Activated naive CD4-positive, alpha-beta T cell treated with anti-CD3 and anti-CD28 coated beads, Interleukin-2, amount 10 ng/mL, durations not matched to agents 7 days and 5 days (primary cell): Measurements from ENCODE around the gene ITGB8.
A peak's percentile ranks its signal among the peaks of the same experiment; 100 is the strongest.

Experiments used
- CTCF ChIA-PET: fragments of 350-600 bp; sonication (Branson Sonifier 250); formaldehyde crosslinking; loops from one replicate; lab custom pipeline; 2021; ENCODE audit warnings: antibody characterized with exemption; lab: Charles Lee
- DNase-seq: peaks from one replicate; pipeline ENCODE4 v3.0.0-alpha.2; 2020
- H3K27ac Mint-ChIP-seq: one replicate; pipeline ENCODE4 v1.8.0; 2021; ENCODE audit warnings: mild to moderate bottlenecking, moderate library complexity, mixed read lengths
- H3K27me3 Mint-ChIP-seq: one replicate; pipeline ENCODE4 v1.8.0; 2021; ENCODE audit warnings: mild to moderate bottlenecking, mixed read lengths
- H3K36me3 Mint-ChIP-seq: one replicate; pipeline ENCODE4 v1.8.0; 2021; ENCODE audit warnings: mixed read lengths
- H3K4me1 Mint-ChIP-seq: one replicate; pipeline ENCODE4 v1.8.0; 2021; ENCODE audit warnings: mixed read lengths
- H3K4me3 Mint-ChIP-seq: one replicate; pipeline ENCODE4 v1.8.0; 2021; ENCODE audit warnings: mild to moderate bottlenecking, moderate library complexity, mixed read lengths
- H3K9me3 Mint-ChIP-seq: one replicate; pipeline ENCODE4 v1.8.0; 2021; ENCODE audit warnings: mixed read lengths

ITGB8 gene

GRCh38 chr7:20424500-20424899 lies 93.8 kb downstream of the ITGB8 start:
- no peak overlapping the region for H3K4me3 Mint-ChIP-seq
- no peak overlapping the region for H3K27ac Mint-ChIP-seq
- H3K9me3 Mint-ChIP-seq: no peaks in the 10 kb centered on the region
- CTCF ChIA-PET: no interaction called here
- no peak for DNase-seq
- no peaks in the 10 kb centered on the region for H3K27me3 Mint-ChIP-seq
- H3K4me1 Mint-ChIP-seq: no peaks in the 10 kb centered on the region
- no peaks in the 10 kb centered on the region for H3K36me3 Mint-ChIP-seq

GRCh38 chr7:20430664-20431063 lies 100.0 kb downstream of the ITGB8 start:
- CTCF ChIA-PET: no interaction called here
- Mint-ChIP-seq H3K36me3 (no peaks in the 10 kb centered on the region), H3K27ac (no peak overlapping the region)

DNA sequence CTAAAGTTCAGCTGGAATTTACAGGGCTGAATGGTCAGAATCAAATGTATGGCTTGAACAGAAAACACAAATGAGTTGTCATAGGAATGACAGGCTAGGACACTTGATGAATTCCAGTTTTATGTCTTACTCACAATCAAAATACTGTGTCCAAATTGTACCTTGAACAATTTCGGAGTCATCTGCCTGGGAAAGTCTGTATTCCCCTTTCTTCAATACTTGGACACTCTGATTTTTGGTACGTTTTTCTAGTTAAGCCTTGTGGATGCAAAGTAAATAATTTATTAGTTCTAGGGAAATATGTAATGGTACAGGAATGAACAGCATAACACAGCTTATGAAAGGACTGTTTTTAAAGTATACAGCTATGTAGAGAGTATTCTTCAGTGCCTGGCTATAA lies 100.4 kb downstream of the ITGB8 start:
- H3K27me3 Mint-ChIP-seq: no peaks in the 10 kb centered on the region
- no peaks in the 10 kb centered on the region for H3K36me3 Mint-ChIP-seq
- no peak overlapping the region for H3K4me3 Mint-ChIP-seq
- H3K4me1 Mint-ChIP-seq: no peaks in the 10 kb centered on the region
- CTCF ChIA-PET: no interaction called here
- no peak for DNase-seq
- no peak overlapping the region for H3K27ac Mint-ChIP-seq
- no peaks in the 10 kb centered on the region for H3K9me3 Mint-ChIP-seq

More at GRCh38 chr7:20430664-20431063, 100.0 kb downstream of the ITGB8 start:
- H3K9me3 Mint-ChIP-seq: no peaks in the 10 kb centered on the region
- DNase-seq: no peak
- no peaks in the 10 kb centered on the region for H3K27me3 Mint-ChIP-seq
- no peaks in the 10 kb centered on the region for H3K4me1 Mint-ChIP-seq
- H3K4me3 Mint-ChIP-seq: no peak overlapping the region

DNA sequence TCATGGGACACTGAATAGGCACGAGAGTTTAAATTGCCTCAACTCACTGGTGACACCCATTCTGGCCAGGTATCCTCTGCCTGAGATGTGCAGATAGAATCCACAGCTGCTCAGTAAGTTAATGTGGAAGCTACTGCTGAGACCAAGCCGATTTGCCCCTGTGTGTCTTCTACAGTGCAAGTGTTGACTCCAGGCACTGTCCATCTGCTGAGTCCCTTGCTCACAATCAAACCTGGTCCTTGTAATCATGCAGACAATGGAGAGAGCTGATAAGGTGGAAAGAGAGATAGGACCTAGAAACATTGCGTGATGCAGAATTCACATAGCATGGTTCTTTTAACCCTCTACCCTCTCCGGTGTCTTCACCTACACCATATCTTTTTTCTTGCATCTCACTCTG lies 101.4 kb downstream of the ITGB8 start:
- Mint-ChIP-seq H3K27ac (no peak overlapping the region), H3K9me3 (no peaks in the 10 kb centered on the region), H3K27me3 (no peaks in the 10 kb centered on the region), H3K4me3 (no peak overlapping the region), H3K4me1 (no peaks in the 10 kb centered on the region), H3K36me3 (no peaks in the 10 kb centered on the region)
- DNase-seq: no peak
- CTCF ChIA-PET: no interaction called here

- Mint-ChIP-seq H3K36me3 (no peaks in the 10 kb centered on the region), H3K27ac (no peak overlapping the region), H3K4me3 (no peak overlapping the region), H3K4me1 (no peaks in the 10 kb centered on the region), H3K9me3 (no peaks in the 10 kb centered on the region), H3K27me3 (no peaks in the 10 kb centered on the region)
- no peak for DNase-seq
- CTCF ChIA-PET: no interaction called here
These were observed 104.6 kb downstream of the ITGB8 start for GRCh38 chr7:20435305-20435704.

DNA sequence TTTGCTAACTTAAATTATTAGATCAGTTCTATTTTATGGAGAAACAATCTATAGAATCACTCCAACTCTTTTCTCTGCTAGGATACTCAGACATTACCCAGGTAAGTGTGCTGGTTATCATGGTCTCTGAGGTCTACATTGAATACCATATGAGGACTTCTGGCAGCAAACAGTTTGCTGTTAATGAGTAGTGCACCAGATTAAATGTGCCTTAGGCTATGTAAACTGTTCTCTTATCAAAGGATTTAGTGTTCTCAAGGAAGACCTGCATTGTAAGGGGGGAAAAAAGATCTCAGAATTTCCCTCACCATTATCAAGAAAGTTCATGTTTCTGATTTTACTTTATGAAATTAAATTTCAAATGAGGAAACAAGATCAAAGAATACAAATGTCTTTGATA lies 107.5 kb downstream of the ITGB8 start:
- Mint-ChIP-seq H3K4me1 (no peaks in the 10 kb centered on the region), H3K36me3 (no peaks in the 10 kb centered on the region), H3K27ac (no peak overlapping the region), H3K27me3 (no peaks in the 10 kb centered on the region), H3K4me3 (no peak overlapping the region), H3K9me3 (no peaks in the 10 kb centered on the region)
- CTCF ChIA-PET: no interaction called here
- DNase-seq: no peak

- no peaks in the 10 kb centered on the region for H3K36me3 Mint-ChIP-seq
- no peaks in the 10 kb centered on the region for H3K9me3 Mint-ChIP-seq
- no peak overlapping the region for H3K27ac Mint-ChIP-seq
- H3K4me1 Mint-ChIP-seq: no peaks in the 10 kb centered on the region
- CTCF ChIA-PET: no interaction called here
- no peaks in the 10 kb centered on the region for H3K27me3 Mint-ChIP-seq
- no peak for DNase-seq
- H3K4me3 Mint-ChIP-seq: no peak overlapping the region
These were observed 108.1 kb downstream of the ITGB8 start for GRCh38 chr7:20438694-20439376.

DNA sequence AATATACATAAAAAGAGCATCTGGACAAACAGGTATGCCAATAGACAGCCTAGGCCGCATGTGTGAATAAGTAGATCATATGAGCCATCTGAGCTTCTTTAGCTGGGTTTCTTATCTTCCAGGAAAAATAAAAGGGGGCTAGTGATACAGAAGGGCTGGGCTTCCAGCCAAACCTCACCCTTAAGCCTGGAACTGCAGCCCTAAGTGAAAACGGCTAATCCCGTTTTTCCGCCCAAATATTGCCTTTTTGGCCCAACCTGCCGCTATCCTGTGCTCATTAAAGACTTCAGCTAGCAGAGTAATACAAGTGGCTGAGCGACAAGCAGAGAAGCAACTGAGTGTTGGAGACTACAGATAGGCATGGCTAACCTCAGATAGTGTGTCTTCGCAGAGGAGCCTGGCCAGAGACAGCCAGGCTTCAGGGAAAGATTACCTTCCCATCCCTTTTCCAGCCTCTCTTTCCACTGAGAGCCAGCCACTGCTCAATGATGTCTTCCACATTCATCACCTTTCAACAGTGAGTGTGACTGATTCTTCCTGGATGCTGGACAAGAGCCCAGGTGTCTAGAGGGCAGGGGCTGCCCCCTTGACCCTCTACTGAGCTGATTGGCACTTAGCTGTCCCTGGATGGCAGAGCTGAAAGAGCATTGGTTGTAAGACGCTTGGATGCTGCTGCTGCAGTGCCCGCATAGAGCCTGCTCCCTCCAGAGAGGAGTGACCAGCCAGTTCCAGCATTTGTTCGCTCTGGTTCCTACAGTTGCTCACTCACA lies 108.9 kb downstream of the ITGB8 start:
- CTCF ChIA-PET: no interaction called here
- H3K9me3 Mint-ChIP-seq: no peaks in the 10 kb centered on the region
- no peak overlapping the region for H3K4me3 Mint-ChIP-seq
- no peaks in the 10 kb centered on the region for H3K4me1 Mint-ChIP-seq
- no peak for DNase-seq
- no peak overlapping the region for H3K27ac Mint-ChIP-seq
- no peaks in the 10 kb centered on the region for H3K36me3 Mint-ChIP-seq
- no peaks in the 10 kb centered on the region for H3K27me3 Mint-ChIP-seq

DNA sequence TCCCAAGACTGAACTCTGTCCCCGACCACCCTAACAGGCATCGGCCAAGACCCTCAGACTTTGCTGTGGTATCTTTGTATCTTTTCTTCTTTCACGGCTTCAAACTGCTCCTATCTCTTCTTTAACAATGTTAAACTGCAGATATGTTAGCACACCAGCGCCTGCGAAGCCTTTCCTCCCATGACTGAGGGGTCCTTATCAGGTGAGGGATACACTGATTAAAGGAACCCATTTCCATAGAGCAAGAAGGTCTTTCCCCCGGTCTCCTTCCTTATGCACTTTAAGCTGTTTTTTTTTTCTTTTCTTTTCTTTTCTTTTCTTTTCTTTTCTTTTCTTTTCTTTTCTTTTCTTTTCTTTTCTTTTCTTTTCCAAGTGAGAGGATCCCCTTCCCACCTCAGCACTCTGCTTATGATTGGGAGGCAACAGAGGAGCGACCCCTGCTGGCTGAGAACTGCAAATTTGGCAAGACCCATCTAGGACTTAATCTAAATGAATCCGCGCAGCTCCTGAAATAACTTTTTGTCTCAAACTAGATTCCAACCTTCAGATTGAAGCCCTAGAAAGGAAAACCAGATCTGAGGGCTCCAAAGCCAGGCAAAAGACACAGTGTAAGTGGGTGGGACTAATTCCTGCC lies 109.9 kb downstream of the ITGB8 start:
- H3K9me3 Mint-ChIP-seq: no peaks in the 10 kb centered on the region
- no peaks in the 10 kb centered on the region for H3K4me1 Mint-ChIP-seq
- CTCF ChIA-PET: interaction anchor here (1.2 to 1.3 kb wide), 2 partner anchors 11 to 727 kb away, joined by 4 read pairs; no protein-coding TSS in a partner anchor
- peak; percentile 30 for DNase-seq
- no peak overlapping the region for H3K27ac Mint-ChIP-seq
- H3K4me3 Mint-ChIP-seq: no peak overlapping the region
- no peaks in the 10 kb centered on the region for H3K36me3 Mint-ChIP-seq
- H3K27me3 Mint-ChIP-seq: no peaks in the 10 kb centered on the region

- Mint-ChIP-seq H3K36me3 (no peaks in the 10 kb centered on the region), H3K9me3 (no peaks in the 10 kb centered on the region), H3K4me3 (no peak overlapping the region), H3K27ac (no peak overlapping the region), H3K4me1 (no peaks in the 10 kb centered on the region), H3K27me3 (no peaks in the 10 kb centered on the region)
- no peak for DNase-seq
- CTCF ChIA-PET: interaction anchor here (1.2 to 1.3 kb wide), 2 partner anchors 10 to 728 kb away, joined by 4 read pairs; no protein-coding TSS in a partner anchor
These were observed 110.6 kb downstream of the ITGB8 start for GRCh38 chr7:20441346-20441745.

GRCh38 chr7:20441991-20442441 lies 111.3 kb downstream of the ITGB8 start:
- no peak overlapping the region for H3K4me3 Mint-ChIP-seq
- H3K36me3 Mint-ChIP-seq: no peaks in the 10 kb centered on the region
- no peaks in the 10 kb centered on the region for H3K4me1 Mint-ChIP-seq
- no peaks in the 10 kb centered on the region for H3K9me3 Mint-ChIP-seq
- no peak for DNase-seq
- CTCF ChIA-PET: interaction anchor here (1.2 kb wide), 1 partner anchor 687 kb away, joined by 5 read pairs; no protein-coding TSS in a partner anchor
- H3K27ac Mint-ChIP-seq: no peak overlapping the region
- H3K27me3 Mint-ChIP-seq: no peaks in the 10 kb centered on the region

DNA sequence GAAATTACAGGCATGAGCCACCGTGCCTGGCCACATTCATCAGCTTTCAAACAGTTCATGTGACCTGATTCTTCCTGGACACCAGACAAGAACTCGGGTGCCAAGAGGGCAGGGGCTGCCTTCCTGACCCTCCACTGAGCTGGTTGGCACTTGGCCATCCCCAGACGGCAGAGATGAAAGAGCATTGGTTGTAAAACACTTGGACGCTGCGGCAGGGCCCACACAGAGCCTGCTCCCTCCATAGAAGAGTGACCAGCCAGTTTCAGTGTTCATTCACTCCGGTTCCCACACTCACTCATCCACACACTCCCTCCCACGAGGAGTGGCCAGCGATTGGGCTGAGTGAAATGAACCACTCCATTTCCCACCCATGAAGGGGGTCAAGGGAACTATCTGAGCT lies 112.3 kb downstream of the ITGB8 start:
- H3K36me3 Mint-ChIP-seq: no peaks in the 10 kb centered on the region
- no peaks in the 10 kb centered on the region for H3K27me3 Mint-ChIP-seq
- no peaks in the 10 kb centered on the region for H3K9me3 Mint-ChIP-seq
- CTCF ChIA-PET: interaction anchor here (0.7 to 1.2 kb wide), 2 partner anchors 246 to 688 kb away, joined by 3 to 5 read pairs; no protein-coding TSS in a partner anchor
- no peak overlapping the region for H3K4me3 Mint-ChIP-seq
- DNase-seq: no peak
- no peak overlapping the region for H3K27ac Mint-ChIP-seq
- H3K4me1 Mint-ChIP-seq: no peaks in the 10 kb centered on the region

GRCh38 chr7:20444030-20444800 lies 113.5 kb downstream of the ITGB8 start:
- CTCF ChIA-PET: no interaction called here
- H3K4me3 Mint-ChIP-seq: no peak overlapping the region

More at GRCh38 chr7:20444030-20444800, 113.5 kb downstream of the ITGB8 start:
- Mint-ChIP-seq H3K4me1 (no peaks in the 10 kb centered on the region), H3K27me3 (no peaks in the 10 kb centered on the region), H3K9me3 (no peaks in the 10 kb centered on the region), H3K36me3 (no peaks in the 10 kb centered on the region), H3K27ac (no peak overlapping the region)
- DNase-seq: no peak
